Nephron progenitor cell (in vitro differentiated cells): Measurements from ENCODE around the gene CRELD2.

ENCODE experiments used
- DNase-seq: peaks from one replicate; pipeline ENCODE4 v3.0.0; 2021
- H3K27ac Mint-ChIP-seq: 2 replicates; pipeline ENCODE4 v1.8.0; 2021; ENCODE audit warnings: mild to moderate bottlenecking, moderate library complexity, mixed read lengths
- H3K27me3 Mint-ChIP-seq: 2 replicates; pipeline ENCODE4 v1.8.0; 2021; ENCODE audit warnings: mild to moderate bottlenecking, low read depth, mixed read lengths; ENCODE audit not compliant: poor library complexity
- H3K36me3 Mint-ChIP-seq: 2 replicates; pipeline ENCODE4 v1.8.0; 2021; ENCODE audit warnings: low read depth, mixed read lengths
- H3K4me1 Mint-ChIP-seq: 2 replicates; pipeline ENCODE4 v1.8.0; 2021; ENCODE audit warnings: mixed read lengths
- H3K4me3 Mint-ChIP-seq: 2 replicates; pipeline ENCODE4 v1.8.0; 2021; ENCODE audit warnings: mild to moderate bottlenecking, moderate library complexity, mixed read lengths
- H3K9me3 Mint-ChIP-seq: 2 replicates; pipeline ENCODE4 v1.8.0; 2021; ENCODE audit warnings: mild to moderate bottlenecking, moderate library complexity, mixed read lengths
- TF ChIP-seq, protein P1 (sequence below): fragments of 200-600 bp; sonication (generic); IDR thresholded peaks from 2 replicates; pipeline ENCODE4 v1.5.0; 2021; ENCODE audit warnings: antibody characterized with exemption

Gene CRELD2

DNA sequence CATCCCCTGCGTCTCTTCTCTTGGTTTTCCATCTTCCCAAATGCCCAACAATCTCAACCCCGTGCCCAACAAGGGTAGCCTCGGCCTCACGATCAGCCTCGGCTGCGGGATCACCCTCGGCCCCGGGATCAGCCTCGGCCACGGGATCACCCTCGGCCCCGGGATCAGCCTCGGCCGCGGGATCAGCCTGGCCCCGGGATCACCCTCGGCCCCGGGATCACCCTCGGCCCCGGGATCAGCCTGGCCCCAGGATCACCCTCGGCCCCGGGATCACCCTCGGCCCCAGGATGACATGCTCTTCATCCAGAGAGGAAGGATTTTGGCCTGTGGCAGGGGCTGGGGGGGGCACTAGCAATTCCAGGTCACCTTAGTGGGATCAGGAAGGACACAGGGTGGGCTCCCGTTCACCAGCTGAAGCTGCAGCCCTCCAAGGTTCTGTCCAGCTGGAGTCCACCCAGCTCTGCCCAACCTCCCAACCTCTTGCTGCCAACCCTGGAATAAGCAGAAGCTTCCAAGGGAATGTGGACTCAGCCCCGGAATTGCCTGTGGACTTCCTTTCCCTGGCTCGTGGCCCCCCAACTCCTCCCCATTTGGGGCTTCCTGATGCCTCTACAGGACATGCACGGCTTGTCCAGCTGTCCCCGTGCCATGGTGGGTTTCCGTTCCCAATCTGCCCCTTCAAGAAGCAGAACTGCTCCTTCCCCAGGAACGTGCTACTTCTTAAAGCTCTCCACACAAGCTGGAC lies 6.4 kb upstream of the CRELD2 start:
- H3K27ac Mint-ChIP-seq, result no peak overlapping the region
- no peak overlapping the region for H3K4me3 Mint-ChIP-seq
- no peaks in the 10 kb centered on the region for H3K4me1 Mint-ChIP-seq
- TF ChIP-seq, protein P1, sequence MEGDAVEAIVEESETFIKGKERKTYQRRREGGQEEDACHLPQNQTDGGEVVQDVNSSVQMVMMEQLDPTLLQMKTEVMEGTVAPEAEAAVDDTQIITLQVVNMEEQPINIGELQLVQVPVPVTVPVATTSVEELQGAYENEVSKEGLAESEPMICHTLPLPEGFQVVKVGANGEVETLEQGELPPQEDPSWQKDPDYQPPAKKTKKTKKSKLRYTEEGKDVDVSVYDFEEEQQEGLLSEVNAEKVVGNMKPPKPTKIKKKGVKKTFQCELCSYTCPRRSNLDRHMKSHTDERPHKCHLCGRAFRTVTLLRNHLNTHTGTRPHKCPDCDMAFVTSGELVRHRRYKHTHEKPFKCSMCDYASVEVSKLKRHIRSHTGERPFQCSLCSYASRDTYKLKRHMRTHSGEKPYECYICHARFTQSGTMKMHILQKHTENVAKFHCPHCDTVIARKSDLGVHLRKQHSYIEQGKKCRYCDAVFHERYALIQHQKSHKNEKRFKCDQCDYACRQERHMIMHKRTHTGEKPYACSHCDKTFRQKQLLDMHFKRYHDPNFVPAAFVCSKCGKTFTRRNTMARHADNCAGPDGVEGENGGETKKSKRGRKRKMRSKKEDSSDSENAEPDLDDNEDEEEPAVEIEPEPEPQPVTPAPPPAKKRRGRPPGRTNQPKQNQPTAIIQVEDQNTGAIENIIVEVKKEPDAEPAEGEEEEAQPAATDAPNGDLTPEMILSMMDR, result no peak
- H3K9me3 Mint-ChIP-seq, result no peaks in the 10 kb centered on the region
- no peaks in the 10 kb centered on the region for H3K27me3 Mint-ChIP-seq
- no peak for DNase-seq
- peaks cover 12% of the 10 kb centered on the region for H3K36me3 Mint-ChIP-seq

- TF ChIP-seq, protein P1, result no peak
- H3K27me3 Mint-ChIP-seq, result no peaks in the 10 kb centered on the region
- DNase-seq, result no peak
- no peak overlapping the region for H3K27ac Mint-ChIP-seq
- H3K4me3 Mint-ChIP-seq, result no peak overlapping the region
- peaks cover 4% of the 10 kb centered on the region for H3K36me3 Mint-ChIP-seq
- H3K9me3 Mint-ChIP-seq, result no peaks in the 10 kb centered on the region
- H3K4me1 Mint-ChIP-seq, result no peaks in the 10 kb centered on the region
These were observed 5.4 kb upstream of the CRELD2 start for GRCh38 chr22:49913026-49913425.

GRCh38 chr22:49913446-49913845 lies 5.0 kb upstream of the CRELD2 start:
- H3K27ac Mint-ChIP-seq, result no peak overlapping the region
- no peaks in the 10 kb centered on the region for H3K9me3 Mint-ChIP-seq
- H3K36me3 Mint-ChIP-seq, result peaks cover 4% of the 10 kb centered on the region
- DNase-seq, result no peak
- H3K4me1 Mint-ChIP-seq, result no peaks in the 10 kb centered on the region
- TF ChIP-seq, protein P1, result no peak
- H3K4me3 Mint-ChIP-seq, result no peak overlapping the region
- no peaks in the 10 kb centered on the region for H3K27me3 Mint-ChIP-seq

GRCh38 chr22:49914256-49914655 lies 4.2 kb upstream of the CRELD2 start:
- Mint-ChIP-seq H3K36me3 (peaks cover 4% of the 10 kb centered on the region), H3K27ac (no peak overlapping the region), H3K9me3 (no peaks in the 10 kb centered on the region), H3K4me1 (peaks cover 2% of the 10 kb centered on the region), H3K27me3 (no peaks in the 10 kb centered on the region), H3K4me3 (no peak overlapping the region)
- TF ChIP-seq, protein P1, result no peak
- DNase-seq, result no peak

GRCh38 chr22:49915610-49916009 lies 2.8 kb upstream of the CRELD2 start:
- no peak overlapping the region for H3K27ac Mint-ChIP-seq
- H3K4me3 Mint-ChIP-seq, result no peak overlapping the region
- peaks cover 4% of the 10 kb centered on the region for H3K36me3 Mint-ChIP-seq
- no peaks in the 10 kb centered on the region for H3K9me3 Mint-ChIP-seq
- no peaks in the 10 kb centered on the region for H3K27me3 Mint-ChIP-seq
- peak; percentile 44 for DNase-seq
- TF ChIP-seq, protein P1, result no peak
- peaks cover 13% of the 10 kb centered on the region for H3K4me1 Mint-ChIP-seq

DNA sequence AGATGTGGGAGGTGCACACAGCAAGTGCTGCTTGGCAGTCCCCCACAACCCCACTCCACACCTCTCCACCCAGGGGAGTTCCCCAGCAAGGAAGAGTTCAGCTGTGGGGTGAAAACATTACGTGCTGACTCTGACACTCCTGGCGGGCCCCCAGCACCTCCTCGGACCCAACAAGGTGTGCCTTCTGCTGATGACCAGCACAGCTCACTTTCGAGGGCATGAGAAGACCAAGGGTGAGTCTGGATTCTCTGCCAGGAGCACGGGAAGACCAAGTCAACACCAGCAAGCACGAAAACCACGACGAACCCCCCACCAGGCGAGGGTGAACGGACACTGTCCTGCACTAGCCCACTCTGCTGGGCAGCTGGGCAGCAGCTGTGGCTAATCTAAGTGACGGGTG lies 1.6 kb upstream of the CRELD2 start:
- peaks cover 13% of the 10 kb centered on the region for H3K4me1 Mint-ChIP-seq
- H3K9me3 Mint-ChIP-seq, result no peaks in the 10 kb centered on the region
- peaks cover 4% of the 10 kb centered on the region for H3K36me3 Mint-ChIP-seq
- no peaks in the 10 kb centered on the region for H3K27me3 Mint-ChIP-seq
- H3K27ac Mint-ChIP-seq, result no peak overlapping the region
- TF ChIP-seq, protein P1, result no peak
- no peak for DNase-seq
- peak overlapping the region; percentile 88 for H3K4me3 Mint-ChIP-seq
